Measurements from ENCODE around the gene ARHGAP19. TPM values are rescaled to one million over a fixed set of nuclear protein-coding genes. Genes with fewer than 3 reads are reported as not detected.

ARHGAP19 gene
- total RNA-seq, 3 donors from 2014 or later = 5.9 to 10.7 (median 8.8) TPM

DNA sequence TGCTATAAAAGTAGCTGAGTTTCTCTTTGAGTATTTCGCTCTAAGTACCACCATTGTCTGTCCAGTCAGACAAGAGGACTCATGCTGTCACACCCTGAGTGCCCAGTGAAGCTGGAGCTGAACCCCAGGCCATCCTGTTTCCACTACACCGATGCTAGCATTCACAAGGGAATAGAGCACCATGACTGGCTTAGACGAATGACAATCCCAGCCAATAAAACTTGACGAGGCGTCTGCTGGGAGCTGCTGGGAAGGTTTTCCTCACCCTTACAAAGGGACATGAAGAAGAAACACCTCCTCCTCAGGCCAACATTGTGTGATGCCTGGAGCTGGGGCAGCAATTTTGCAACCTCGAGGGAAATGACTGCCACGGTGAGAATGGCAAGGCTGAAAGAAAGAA is 89.2 kb downstream of the ARHGAP19 start:
- Histone ChIP-seq H3K4me3 (no peak overlapping the region), H3K9me3 (no peaks in the 10 kb centered on the region), H3K4me1 (ENCODE audit: low read depth) (no peaks in the 10 kb centered on the region), H3K36me3 (ENCODE audit: low read depth) (no peaks in the 10 kb centered on the region)
- intact Hi-C loops (cut with DNase I, micrococcal nuclease) = no loop called here
- DNase-seq = no peak
- TF ChIP-seq, protein P1, sequence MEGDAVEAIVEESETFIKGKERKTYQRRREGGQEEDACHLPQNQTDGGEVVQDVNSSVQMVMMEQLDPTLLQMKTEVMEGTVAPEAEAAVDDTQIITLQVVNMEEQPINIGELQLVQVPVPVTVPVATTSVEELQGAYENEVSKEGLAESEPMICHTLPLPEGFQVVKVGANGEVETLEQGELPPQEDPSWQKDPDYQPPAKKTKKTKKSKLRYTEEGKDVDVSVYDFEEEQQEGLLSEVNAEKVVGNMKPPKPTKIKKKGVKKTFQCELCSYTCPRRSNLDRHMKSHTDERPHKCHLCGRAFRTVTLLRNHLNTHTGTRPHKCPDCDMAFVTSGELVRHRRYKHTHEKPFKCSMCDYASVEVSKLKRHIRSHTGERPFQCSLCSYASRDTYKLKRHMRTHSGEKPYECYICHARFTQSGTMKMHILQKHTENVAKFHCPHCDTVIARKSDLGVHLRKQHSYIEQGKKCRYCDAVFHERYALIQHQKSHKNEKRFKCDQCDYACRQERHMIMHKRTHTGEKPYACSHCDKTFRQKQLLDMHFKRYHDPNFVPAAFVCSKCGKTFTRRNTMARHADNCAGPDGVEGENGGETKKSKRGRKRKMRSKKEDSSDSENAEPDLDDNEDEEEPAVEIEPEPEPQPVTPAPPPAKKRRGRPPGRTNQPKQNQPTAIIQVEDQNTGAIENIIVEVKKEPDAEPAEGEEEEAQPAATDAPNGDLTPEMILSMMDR (IDR thresholded peaks at IDR 0.05) = no peak
- ATAC-seq = no peak

DNA sequence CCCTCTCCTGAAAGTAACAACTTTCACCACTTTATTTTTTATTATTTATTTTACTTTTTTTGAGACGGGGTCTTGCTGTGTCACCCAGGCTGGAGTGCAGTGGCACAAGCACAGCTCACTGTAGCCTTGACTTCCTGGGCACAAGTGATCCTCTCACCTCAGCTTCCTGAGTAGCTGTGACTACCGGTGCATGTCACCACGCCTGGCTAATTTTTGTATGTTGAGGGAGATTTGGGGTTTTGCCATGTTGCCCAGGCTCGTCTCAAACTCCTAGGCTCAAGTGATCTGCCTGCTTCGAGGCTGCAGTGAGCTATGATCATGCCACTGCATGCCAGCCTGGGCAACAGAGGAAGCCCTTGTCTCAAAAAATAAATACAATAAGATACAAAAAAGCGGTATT is 91.8 kb downstream of the ARHGAP19 start:
- peaks cover 5% of the 10 kb centered on the region for H3K4me1 ChIP-seq (ENCODE audit: low read depth)
- no peaks in the 10 kb centered on the region for H3K9me3 ChIP-seq
- intact Hi-C loops (cut with DNase I, micrococcal nuclease) = no loop called here
- no peaks in the 10 kb centered on the region for H3K36me3 ChIP-seq (ENCODE audit: low read depth)
- no peak for ATAC-seq
- DNase-seq = no peak
- TF ChIP-seq, protein P1 (IDR thresholded peaks at IDR 0.05) = no peak
- H3K4me3 ChIP-seq = no peak overlapping the region

DNA sequence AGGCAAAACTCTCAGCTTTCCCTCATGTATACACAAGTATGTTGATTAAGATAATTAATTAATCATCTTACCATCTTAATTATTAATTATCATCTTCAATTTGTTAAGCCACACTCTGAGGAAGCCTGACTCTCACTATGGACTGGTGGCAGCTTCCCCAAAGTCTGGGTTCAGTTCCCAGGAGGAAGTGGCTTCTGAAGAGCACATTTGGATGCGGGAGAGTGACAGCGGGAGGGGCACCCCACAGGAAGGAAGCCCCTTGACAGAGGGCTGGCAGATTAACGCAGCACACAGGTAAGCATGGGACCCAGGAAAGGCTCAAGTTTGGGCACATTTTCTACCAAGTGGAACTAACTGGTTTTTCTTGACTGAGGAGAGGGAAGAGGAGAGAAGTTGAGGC is 93.3 kb downstream of the ARHGAP19 start:
- Histone ChIP-seq H3K36me3 (ENCODE audit: low read depth) (no peaks in the 10 kb centered on the region), H3K9me3 (no peaks in the 10 kb centered on the region), H3K4me1 (ENCODE audit: low read depth) (peaks cover 6% of the 10 kb centered on the region), H3K4me3 (no peak overlapping the region)
- DNase-seq (no peak), ATAC-seq (no peak)
- TF ChIP-seq, protein P1 (IDR thresholded peaks at IDR 0.05) = no peak
- intact Hi-C loops (cut with DNase I, micrococcal nuclease) = loop anchor here in 1 of 2 donors (5.0 kb wide), 1 partner anchor 117 kb away; no protein-coding TSS in a partner anchor

DNA sequence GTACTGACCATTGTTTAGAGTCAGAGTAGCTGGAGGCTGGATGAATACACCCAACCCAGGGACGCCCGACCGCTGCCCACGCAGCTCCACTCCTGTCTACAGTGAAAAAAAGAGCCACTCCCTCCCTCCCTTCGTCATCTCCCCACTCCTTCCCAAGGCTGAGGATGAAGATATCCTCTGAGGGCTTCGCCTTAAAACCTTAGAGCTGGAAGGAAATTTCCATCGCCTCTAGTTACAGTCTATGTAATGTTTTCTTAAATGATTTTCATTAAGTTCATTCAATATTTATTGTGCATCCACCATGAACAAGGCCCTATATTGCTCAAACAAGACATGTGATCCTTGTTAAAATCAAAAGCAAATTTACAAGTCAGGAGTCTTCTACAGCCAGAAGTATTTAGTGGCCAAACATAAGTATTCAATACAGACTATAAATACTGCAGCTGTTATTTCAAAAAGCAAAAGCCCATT is 95.4 kb downstream of the ARHGAP19 start:
- Histone ChIP-seq H3K4me1 (ENCODE audit: low read depth) (peaks cover 6% of the 10 kb centered on the region), H3K36me3 (ENCODE audit: low read depth) (no peaks in the 10 kb centered on the region), H3K4me3 (no peak overlapping the region), H3K9me3 (no peaks in the 10 kb centered on the region)
- intact Hi-C loops (cut with DNase I, micrococcal nuclease) = loop anchor here in 1 of 2 donors (2.0 to 5.0 kb wide), 2 partner anchors 36 to 115 kb away; no protein-coding TSS in a partner anchor
- TF ChIP-seq, protein P1 (IDR thresholded peaks at IDR 0.05) = no peak
- ATAC-seq (no peak), DNase-seq (no peak)

DNA sequence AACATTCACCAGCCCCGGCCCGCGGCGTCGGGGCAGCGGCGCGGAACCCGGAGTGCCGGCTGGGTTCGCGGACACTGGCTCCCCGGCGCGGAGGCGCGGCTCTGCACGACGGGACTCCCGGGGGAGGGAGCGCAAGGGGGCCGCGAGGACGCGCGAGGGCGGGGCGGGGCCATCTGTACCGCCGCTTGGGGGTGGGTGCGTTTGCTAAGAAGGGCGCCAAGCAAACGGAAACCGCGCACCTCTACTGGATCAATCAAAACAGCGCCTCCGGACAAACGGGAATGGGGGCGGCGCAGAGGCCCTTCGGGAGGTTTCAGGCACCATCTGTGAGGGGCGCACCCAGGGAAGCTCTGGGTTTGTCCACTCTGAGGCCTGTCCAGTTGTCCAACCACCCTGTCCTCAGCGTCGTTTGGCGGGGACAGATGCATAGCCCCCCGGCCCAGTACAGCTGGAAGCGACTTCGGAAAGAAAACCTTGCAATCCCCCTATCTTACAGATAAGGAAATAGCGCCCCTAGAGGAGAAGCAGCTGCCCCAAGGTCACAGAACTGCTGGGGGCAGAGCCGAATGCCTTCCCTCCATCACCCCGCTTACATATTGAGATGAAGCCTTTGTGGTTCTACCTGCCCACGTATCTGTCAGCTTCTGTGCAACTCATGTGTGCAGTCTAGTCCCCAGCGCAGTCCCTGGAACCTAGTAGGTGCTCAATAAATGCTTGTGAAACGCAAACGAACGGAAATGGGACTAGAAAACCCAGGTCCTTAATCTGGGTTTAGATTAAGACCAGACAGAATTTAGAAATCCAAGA is 96.0 kb downstream of the ARHGAP19 start:
- H3K9me3 ChIP-seq = no peaks in the 10 kb centered on the region
- peak; percentile 53 to 67 (median 58) for DNase-seq
- intact Hi-C loops (cut with DNase I, micrococcal nuclease) = loop anchor here in 1 of 2 donors (2.0 to 5.0 kb wide), 2 partner anchors 36 to 114 kb away; no protein-coding TSS in a partner anchor
- H3K4me1 ChIP-seq (ENCODE audit: low read depth) = peaks cover 6% of the 10 kb centered on the region
- H3K4me3 ChIP-seq = no peak overlapping the region
- H3K36me3 ChIP-seq (ENCODE audit: low read depth) = no peaks in the 10 kb centered on the region
- peak; percentile 73 for ATAC-seq
- TF ChIP-seq, protein P1 (IDR thresholded peaks at IDR 0.05) = peak; percentile 53
